Activated T-helper 17 cell treated with anti-CD3 and anti-CD28 coated beads, Interleukin-2, amount 50 U/mL, for 72 hours (primary cell): ENCODE data around the gene ZFYVE28. TPM values are rescaled to one million over a fixed set of nuclear protein-coding genes. Genes with fewer than 3 reads are reported as not detected.
A peak's percentile ranks its signal among the peaks of the same experiment; 100 is the strongest.

Experiments used
- ATAC-seq: fragments of 150-1000 bp; cut with Tn5 transposase; replicated peaks from 2 replicates; pipeline ENCODE4 v1.10.0; 2021; ENCODE audit warnings: mild to moderate bottlenecking, moderate library complexity
- H3K27ac Mint-ChIP-seq: one replicate; pipeline ENCODE4 v1.8.0; 2022; ENCODE audit warnings: mixed read lengths
- H3K27me3 Mint-ChIP-seq: one replicate; pipeline ENCODE4 v1.8.0; 2022; ENCODE audit warnings: mixed read lengths
- H3K36me3 Mint-ChIP-seq: one replicate; pipeline ENCODE4 v1.8.0; 2022; ENCODE audit warnings: low read depth, mild to moderate bottlenecking, mixed read lengths
- H3K4me1 Mint-ChIP-seq: one replicate; pipeline ENCODE4 v1.8.0; 2022; ENCODE audit warnings: mixed read lengths
- H3K4me3 Mint-ChIP-seq: one replicate; pipeline ENCODE4 v1.8.0; 2022; ENCODE audit warnings: mild to moderate bottlenecking, mixed read lengths
- H3K9me3 Mint-ChIP-seq: one replicate; pipeline ENCODE4 v1.8.0; 2022; ENCODE audit warnings: mixed read lengths
- total RNA-seq, 2 donors: library from RNA; stranded (reverse); gene quantifications; one replicate each; pipeline ENCODE4 v1.2.3, GENCODE V29; 2022

Gene ZFYVE28
- total RNA-seq, 2 donors from 2014 or later, result 36.3 to 42.7 TPM

DNA sequence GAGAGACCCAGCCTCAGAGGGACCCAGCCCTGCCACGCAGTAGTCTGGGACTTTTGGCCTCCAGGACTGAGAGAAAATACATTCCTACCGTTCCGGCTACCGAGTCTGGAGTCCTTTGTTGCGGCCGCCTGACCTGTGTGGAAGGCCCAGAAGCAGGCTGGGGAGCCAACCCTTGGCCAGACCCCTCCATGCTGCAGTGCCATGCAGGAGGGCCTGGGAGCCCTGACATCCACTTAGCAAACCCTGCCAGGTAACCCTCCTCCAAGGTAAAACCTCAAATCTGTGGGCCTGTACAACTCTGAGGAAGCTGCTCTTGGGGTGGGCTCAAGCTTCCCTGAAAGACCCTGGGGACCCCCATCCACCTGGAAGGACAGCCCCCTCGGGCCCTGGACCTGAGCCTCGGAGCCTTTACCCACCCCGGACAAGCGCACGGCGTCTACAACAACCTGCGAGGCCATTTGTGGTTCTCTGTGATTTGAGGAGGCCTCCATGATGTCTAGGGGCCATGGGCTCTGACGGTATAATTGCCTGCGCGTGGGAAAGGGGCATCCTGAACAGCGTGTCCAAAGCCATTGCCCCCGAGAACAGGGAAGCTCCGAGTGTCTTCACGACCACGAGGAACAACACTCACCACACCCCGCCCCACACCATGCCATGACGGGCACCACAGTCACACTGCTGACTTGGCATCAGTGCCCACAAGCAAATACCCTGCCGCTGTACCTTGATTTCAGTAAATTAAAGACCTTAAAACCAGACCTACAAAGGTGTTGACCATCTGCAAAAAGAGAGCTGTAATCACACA is 58.7 kb downstream of the ZFYVE28 start:
- no peaks in the 10 kb centered on the region for H3K9me3 Mint-ChIP-seq
- ATAC-seq, result no peak
- H3K4me3 Mint-ChIP-seq, result no peak overlapping the region
- H3K4me1 Mint-ChIP-seq, result no peaks in the 10 kb centered on the region
- H3K27ac Mint-ChIP-seq, result no peak overlapping the region
- no peaks in the 10 kb centered on the region for H3K36me3 Mint-ChIP-seq
- H3K27me3 Mint-ChIP-seq, result no peaks in the 10 kb centered on the region

DNA sequence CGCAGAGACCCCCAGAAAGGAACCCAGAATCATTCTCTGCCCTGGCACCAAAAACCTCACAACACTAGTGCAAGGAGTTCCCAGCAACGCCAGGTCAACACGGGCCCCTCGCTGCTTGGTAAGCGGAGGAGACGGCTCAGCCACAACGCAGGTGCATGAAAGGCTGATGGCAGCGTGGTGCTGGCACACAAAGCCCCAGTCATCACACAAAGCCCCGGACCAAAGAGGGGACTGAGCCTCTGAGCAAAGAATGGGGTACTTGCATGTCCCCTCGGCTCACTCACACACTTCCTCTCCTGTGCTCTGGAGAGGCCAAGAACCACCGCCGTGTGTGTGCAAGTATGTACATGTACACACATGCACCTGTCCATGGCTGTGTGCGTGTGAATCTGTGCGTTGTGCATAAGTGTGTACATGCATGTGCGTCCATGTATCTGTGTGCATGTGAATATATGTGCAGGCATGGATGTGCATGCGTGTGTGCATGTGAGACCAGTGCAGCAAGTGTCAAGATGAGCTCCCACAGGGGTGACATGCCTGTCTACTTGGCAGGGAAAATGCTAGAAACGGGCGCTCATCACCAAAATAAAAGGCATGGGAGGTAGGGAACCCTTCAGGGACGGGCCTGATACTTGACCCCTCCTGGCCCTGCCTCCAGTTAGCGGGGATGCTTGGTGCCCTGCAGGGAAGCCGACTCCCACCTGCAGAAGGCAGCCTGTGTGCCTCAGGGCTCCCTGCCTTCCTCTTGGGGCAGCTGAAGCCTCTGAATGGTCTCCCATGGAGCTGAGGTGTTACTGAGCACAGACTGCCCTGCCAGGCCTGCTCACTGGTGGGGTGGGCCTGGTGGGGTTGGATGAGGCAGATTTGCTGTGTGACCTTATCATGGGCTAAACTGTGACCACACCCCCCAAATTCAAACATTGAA is 60.4 kb downstream of the ZFYVE28 start:
- Mint-ChIP-seq H3K4me1 (no peaks in the 10 kb centered on the region), H3K9me3 (no peaks in the 10 kb centered on the region), H3K27me3 (no peaks in the 10 kb centered on the region), H3K27ac (no peak overlapping the region), H3K4me3 (no peak overlapping the region), H3K36me3 (no peaks in the 10 kb centered on the region)
- no peak for ATAC-seq

DNA sequence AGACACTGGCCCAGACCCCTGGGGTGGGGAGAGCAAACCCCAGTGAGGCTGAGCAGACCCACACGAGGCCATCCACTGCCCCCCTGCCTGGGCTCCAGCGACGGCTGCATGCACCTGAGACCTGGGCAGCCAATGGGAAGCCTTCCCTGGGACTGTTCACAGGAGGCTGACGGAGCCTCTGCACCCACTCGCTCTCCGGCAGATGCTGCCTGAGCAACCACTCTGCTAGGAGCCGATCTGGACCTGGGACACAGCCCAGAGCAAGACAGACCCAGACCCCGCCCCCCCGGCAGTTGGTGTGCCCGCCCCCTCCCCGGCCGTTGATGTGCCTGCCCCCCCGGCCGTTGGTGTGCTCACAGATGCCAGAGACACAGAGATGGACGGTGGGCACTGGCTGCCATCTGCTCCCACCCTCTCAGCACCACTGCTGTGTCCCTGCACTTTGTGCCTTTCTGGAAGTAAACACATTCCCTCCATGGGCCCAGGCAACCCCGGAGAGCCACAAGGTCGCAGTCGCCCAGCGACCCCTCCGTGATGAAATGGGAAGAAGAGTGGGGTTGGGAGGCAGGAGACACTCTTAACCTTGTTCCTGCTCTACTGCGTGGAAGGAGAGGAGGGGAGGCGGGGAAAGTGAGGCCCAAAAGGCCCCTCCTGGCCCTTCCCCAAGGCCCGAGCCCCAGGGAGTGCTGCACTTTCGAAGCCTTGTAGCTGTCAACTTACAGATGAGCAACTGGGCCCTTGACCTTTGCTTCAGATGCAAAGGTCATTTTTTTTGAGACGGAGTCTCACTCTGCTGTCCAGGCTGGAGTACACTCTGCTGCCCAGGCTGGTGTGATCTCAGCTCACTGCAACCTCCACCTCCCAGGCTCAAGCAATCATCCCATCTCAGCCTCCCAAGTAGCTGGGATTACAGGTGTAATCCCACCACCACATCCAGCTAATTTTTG is 62.0 kb downstream of the ZFYVE28 start:
- Mint-ChIP-seq H3K27me3 (no peaks in the 10 kb centered on the region), H3K36me3 (no peaks in the 10 kb centered on the region), H3K4me3 (no peak overlapping the region), H3K27ac (no peak overlapping the region), H3K4me1 (no peaks in the 10 kb centered on the region), H3K9me3 (no peaks in the 10 kb centered on the region)
- ATAC-seq, result no peak

DNA sequence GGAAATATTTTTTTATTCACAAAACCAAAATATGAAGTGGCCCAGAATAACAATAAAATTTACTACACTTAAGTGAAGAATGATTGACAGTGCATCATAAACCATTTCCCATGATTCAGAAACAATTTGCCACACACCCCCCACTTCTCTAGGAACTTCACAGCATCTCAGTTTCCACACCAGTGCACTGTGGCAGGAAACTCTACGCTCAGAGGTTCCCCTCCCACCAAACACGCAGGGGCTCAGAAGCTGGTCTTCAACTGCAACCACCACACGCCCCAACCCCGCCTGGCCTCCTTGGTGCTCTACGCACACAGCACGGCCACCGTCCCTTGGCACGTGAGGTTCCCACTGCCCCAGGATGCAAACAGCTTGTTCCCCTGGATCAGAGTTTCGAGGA is 63.7 kb downstream of the ZFYVE28 start:
- H3K27ac Mint-ChIP-seq, result no peak overlapping the region
- no peaks in the 10 kb centered on the region for H3K27me3 Mint-ChIP-seq
- H3K4me1 Mint-ChIP-seq, result no peaks in the 10 kb centered on the region
- no peak overlapping the region for H3K4me3 Mint-ChIP-seq
- H3K36me3 Mint-ChIP-seq, result no peaks in the 10 kb centered on the region
- no peaks in the 10 kb centered on the region for H3K9me3 Mint-ChIP-seq
- no peak for ATAC-seq

DNA sequence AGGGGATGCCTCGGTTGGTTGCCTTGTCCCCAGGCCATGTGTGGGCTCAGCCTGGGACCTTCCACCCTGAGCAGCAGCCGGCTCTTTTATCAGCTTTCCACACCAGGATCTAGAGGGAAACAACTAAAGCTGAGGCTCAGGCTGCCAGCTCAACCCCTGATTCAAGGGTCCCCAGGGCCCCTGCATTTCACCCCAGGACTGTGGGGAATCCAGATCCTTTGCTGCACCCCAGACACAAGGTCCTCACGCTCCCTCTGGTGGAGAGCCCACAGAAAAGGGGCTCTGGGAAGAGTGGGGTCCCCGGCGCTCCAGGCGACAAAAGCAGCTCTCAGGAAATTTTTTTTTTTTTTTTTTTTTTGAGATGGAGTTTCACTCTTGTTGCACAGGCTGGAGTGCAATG is 64.3 kb downstream of the ZFYVE28 start:
- Mint-ChIP-seq H3K27me3 (no peaks in the 10 kb centered on the region), H3K4me3 (no peak overlapping the region), H3K27ac (no peak overlapping the region)

DNA sequence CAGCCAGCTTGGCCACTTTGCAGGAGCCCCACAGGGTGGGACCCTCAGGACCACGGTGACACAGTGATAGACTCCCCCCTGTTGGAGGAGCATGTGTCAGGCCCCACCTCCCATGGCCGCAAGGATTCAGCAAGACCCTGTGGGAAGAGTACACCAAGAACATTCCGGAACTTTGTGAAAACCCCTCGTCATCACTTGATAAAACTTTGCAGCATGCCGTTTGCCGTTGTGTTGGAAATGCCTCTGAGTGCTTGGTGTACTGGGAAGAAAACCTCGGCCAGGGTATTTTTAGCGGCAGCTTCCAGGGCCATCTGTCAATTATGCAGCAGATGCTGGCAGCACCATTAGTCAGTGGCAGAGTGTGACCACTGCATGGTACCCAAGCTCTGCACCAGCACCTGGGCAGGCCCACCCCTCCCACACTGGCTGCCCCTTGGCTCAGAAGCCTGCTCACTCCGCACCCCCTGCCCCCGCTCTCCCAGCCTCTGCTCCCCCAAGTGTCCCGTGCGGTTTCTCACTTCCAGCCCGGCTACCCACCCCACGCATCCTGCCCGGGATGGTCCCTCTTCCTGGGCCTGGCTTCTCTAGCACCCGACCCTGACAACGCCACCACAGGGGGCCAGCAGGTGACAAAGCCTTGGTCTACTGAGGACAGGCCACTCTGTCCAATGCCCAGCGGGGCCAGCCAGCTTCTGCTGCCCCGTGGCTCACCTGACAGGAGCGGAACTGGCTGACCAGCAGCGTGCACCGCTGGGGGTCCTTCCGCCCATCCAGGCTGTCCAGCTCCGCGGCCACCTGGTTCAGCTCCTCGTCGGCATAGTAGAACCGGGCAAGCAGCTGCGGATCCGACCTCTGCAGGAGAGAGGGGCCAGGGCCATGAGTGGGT is 65.0 kb downstream of the ZFYVE28 start:
- Mint-ChIP-seq H3K36me3 (no peaks in the 10 kb centered on the region), H3K4me3 (no peak overlapping the region), H3K27ac (no peak overlapping the region), H3K9me3 (no peaks in the 10 kb centered on the region), H3K4me1 (peaks cover 5% of the 10 kb centered on the region), H3K27me3 (no peaks in the 10 kb centered on the region)
- no peak for ATAC-seq

More for the DNA sequence above, 64.3 kb downstream of the ZFYVE28 start:
- Mint-ChIP-seq H3K4me1 (no peaks in the 10 kb centered on the region), H3K9me3 (no peaks in the 10 kb centered on the region), H3K36me3 (no peaks in the 10 kb centered on the region)
- ATAC-seq, result no peak

DNA sequence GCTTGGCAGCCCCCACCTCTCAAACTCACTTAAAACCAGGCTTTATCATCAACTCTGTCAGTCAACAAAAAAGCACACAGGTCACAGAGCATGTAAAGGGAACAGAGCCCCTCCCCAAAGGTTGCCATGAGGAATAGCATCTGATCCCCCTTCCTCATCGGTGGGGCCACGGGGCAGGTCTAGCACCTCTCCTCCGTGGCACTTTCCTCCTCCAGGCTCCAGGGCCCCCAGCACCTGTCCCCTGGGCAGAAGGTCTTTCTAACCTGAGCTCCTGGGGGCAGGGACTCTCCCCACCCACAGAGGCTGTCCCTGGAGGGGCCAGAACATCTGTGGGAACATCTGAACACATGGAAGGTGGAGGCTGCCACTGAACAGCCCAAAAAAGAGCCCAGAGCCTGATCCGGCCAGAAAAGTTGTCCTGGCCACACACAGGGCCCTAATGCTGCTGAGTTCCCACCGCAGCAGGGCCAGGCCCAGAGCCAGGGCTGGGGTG is 65.7 kb downstream of the ZFYVE28 start:
- ATAC-seq, result no peak
- H3K4me3 Mint-ChIP-seq, result no peak overlapping the region
- H3K4me1 Mint-ChIP-seq, result peaks cover 6% of the 10 kb centered on the region
- no peak overlapping the region for H3K27ac Mint-ChIP-seq
- no peaks in the 10 kb centered on the region for H3K9me3 Mint-ChIP-seq
- H3K27me3 Mint-ChIP-seq, result no peaks in the 10 kb centered on the region
- no peaks in the 10 kb centered on the region for H3K36me3 Mint-ChIP-seq

DNA sequence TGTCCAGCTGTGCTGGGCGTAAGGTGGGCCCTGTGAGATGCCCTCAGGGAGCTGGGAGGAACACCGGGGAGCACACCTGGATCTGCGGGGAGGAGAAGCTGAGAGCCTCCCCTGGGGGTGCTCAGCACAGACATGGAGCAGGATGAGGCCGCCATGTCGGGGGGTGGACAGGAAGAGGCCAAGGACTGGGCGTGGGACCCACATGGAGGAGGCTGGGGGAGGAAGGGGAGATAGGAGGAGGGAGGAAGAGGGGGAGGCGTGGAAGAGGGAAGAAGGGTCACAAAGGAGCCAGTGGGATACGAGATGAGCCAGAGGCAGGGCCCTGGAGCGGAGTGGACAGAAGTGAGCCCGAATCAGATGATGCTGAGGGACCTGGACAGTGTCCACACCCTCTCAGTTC is 66.3 kb downstream of the ZFYVE28 start:
- Mint-ChIP-seq H3K9me3 (no peaks in the 10 kb centered on the region), H3K27ac (no peak overlapping the region), H3K27me3 (no peaks in the 10 kb centered on the region), H3K36me3 (no peaks in the 10 kb centered on the region), H3K4me1 (peaks cover 6% of the 10 kb centered on the region), H3K4me3 (no peak overlapping the region)
- ATAC-seq, result no peak

DNA sequence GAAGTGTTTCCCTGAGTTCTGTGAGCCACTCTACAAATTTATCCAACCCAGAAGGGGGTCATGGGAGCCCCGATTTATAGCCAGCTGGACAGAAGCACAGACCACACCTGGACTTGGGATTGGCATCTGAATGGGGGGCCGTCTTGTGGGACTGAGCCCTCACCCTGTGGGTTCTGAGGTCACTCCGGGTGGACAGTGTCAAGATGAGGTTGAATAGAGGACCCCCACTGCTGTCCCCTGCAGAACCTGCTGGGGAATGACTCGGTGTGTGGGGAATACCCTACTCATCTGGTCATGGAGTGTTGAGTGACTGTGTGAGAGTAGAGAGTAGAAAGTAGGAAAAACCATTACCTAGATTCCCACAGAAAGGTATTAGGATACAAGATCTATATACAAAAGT is 67.5 kb downstream of the ZFYVE28 start:
- Mint-ChIP-seq H3K27ac (no peak overlapping the region), H3K36me3 (no peaks in the 10 kb centered on the region)
- ATAC-seq, result no peak

DNA sequence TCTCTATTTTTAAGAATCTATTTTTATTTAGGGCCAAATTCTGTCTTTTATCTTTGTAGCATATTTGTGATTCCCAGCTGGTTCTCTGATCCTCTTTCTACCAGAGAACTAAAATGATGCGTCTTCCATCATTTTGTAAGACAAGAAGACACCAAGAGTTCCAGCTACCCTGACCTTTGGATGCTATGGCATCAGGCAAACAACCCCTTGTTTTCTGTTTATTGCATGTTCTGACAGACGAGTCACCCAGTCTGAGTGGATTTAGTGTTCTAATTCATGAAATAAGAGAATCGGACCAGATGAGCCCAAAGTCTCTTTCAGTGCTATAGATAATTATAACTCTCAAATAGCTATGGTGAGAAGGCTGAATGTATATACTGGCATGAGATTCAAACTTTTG is 69.7 kb downstream of the ZFYVE28 start:
- Mint-ChIP-seq H3K27me3 (no peaks in the 10 kb centered on the region), H3K9me3 (no peaks in the 10 kb centered on the region), H3K4me3 (no peak overlapping the region), H3K36me3 (peaks cover 7% of the 10 kb centered on the region), H3K27ac (no peak overlapping the region), H3K4me1 (peaks cover 15% of the 10 kb centered on the region)
- ATAC-seq, result no peak

More for the DNA sequence above, 67.5 kb downstream of the ZFYVE28 start:
- Mint-ChIP-seq H3K9me3 (no peaks in the 10 kb centered on the region), H3K4me3 (no peak overlapping the region), H3K4me1 (peaks cover 6% of the 10 kb centered on the region), H3K27me3 (no peaks in the 10 kb centered on the region)

DNA sequence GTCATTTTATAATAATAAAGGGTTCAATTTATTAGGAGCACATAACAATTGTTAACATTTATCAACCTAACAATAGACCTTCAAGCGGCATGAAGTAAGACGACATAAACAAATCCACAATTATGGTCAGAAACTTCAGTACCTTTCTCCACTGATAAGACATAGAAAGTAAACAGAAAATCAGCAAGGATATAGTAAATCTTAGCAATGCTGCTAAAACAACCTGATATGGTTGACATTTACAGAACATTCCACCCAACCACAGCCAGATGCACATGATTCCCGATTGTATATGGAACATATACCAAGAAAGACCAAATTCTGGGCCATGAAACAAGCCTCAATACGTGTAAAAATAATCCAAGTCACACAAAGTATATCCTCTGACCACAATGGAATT is 71.3 kb downstream of the ZFYVE28 start:
- no peaks in the 10 kb centered on the region for H3K27me3 Mint-ChIP-seq
- H3K36me3 Mint-ChIP-seq, result peaks cover 12% of the 10 kb centered on the region
- no peaks in the 10 kb centered on the region for H3K9me3 Mint-ChIP-seq
- H3K4me3 Mint-ChIP-seq, result no peak overlapping the region
- peaks cover 16% of the 10 kb centered on the region for H3K4me1 Mint-ChIP-seq
- no peak overlapping the region for H3K27ac Mint-ChIP-seq
- ATAC-seq, result no peak

DNA sequence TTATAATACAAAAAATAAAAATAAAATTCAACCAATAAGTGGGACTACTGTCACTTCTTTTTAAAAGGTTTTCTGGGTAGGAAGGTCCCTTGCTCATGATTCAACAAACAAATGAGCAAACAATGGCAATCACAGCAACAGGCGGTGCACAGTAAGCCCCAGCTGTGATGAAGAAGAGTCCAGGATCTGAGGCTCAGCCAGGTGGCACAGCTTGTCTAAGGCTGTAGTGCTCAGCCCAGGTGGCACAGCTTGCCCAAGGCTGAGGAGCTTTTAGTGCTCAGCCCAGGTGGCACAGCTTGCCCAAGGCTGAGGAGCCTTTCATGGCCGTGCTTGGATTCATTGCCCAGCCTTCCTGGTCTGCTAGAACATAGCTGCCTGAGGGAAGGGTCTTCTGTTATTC is 75.0 kb downstream of the ZFYVE28 start:
- Mint-ChIP-seq H3K27me3 (no peaks in the 10 kb centered on the region), H3K4me3 (no peak overlapping the region), H3K36me3 (peaks cover 18% of the 10 kb centered on the region), H3K9me3 (no peaks in the 10 kb centered on the region), H3K4me1 (peaks cover 16% of the 10 kb centered on the region), H3K27ac (peak overlapping the region; percentile 73)
- no peak for ATAC-seq

DNA sequence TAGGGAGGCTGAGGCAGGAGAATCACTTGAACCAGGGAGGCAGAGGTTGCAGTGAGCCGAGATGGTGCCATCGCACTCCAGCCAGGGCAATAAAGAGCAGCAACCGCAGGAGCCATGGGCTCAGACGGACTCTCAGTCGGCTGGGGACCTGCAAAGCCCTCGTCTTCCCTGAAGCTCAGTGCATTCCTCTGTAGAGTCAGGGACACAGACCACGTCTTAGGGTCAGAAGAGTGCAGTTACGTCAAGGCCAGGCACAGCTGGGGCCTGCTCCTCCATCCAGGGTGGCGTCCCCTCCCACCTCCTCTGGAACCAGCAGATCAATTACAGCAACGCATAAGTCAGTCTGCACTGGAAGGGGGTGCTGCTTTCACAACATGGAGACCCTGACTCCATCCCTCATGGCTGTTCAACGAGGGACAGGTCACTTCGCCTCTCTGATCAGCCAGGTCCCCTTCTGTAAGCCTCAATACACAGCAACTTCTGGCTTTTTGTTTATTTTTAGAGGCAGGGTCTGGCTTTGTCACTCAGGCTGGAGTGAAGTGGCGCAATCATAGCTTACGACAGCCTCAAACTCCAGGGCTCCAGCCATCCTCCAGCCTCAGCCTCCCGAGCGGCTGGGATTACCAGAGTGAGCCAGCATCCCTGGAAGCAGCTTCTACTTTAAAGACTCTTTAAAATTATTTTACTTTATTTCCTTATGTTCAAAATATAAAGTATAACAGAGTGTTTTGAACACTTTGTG is 76.4 kb downstream of the ZFYVE28 start:
- Mint-ChIP-seq H3K27ac (no peak overlapping the region), H3K9me3 (no peaks in the 10 kb centered on the region), H3K4me3 (no peak overlapping the region), H3K4me1 (peaks cover 15% of the 10 kb centered on the region), H3K36me3 (peaks cover 28% of the 10 kb centered on the region), H3K27me3 (no peaks in the 10 kb centered on the region)
- ATAC-seq, result no peak
